Lower lobe of right lung (tissue), 2 donors: ENCODE data around the gene HEG1. TPM values are rescaled to one million over a fixed set of nuclear protein-coding genes. Genes with fewer than 3 reads are reported as not detected.

Experiments
- ATAC-seq, 2 donors: fragments of 200-7000 bp; cut with Tn5 transposase; one replicate each; pipeline ENCODE4 v1.9.1; 2020 to 2022; ENCODE audit warnings: mild to moderate bottlenecking in 2 of 2, moderate library complexity in 2 of 2
- DNase-seq: peaks from one replicate; pipeline ENCODE4 v3.0.0-alpha.2; 2020
- H3K27ac ChIP-seq: fragments of 200-600 bp; one replicate; pipeline ENCODE4 v1.8.0; 2022
- H3K27me3 ChIP-seq: fragments of 200-600 bp; one replicate; pipeline ENCODE4 v1.8.0; 2022; ENCODE audit warnings: low read depth
- H3K36me3 ChIP-seq: fragments of 200-600 bp; one replicate; pipeline ENCODE4 v1.8.0; 2022; ENCODE audit warnings: mild to moderate bottlenecking
- H3K4me1 ChIP-seq: fragments of 200-600 bp; one replicate; pipeline ENCODE4 v1.8.0; 2022
- H3K4me3 ChIP-seq: fragments of 200-600 bp; one replicate; pipeline ENCODE4 v1.8.0; 2022; ENCODE audit warnings: mild to moderate bottlenecking
- H3K9me3 ChIP-seq: fragments of 200-600 bp; one replicate; pipeline ENCODE4 v1.8.0; 2022
- intact Hi-C: fragments of 100-400 bp; cut with DNase I; formaldehyde crosslinking; loops from one replicate; pipeline ENCODE4 v1.11.0; 2022
- total RNA-seq: library from RNA; stranded (reverse); fragmentation: NEBNext Ultra II Directional; extraction: Animal tissue kit (Norgen Biotek cat#: 25700); gene quantifications from one replicate; pipeline ENCODE4 v1.2.1, GENCODE V29; 2021
- TF ChIP-seq, protein P1 (sequence below): fragments of 200-600 bp; IDR thresholded peaks from one replicate; pipeline ENCODE4 v1.8.0; 2022; ENCODE audit warnings: antibody characterized with exemption, mild to moderate bottlenecking
- donor health status: DM: no; HTN: yes; CAD: no; lungs with severe emphysema.

HEG1 gene
- total RNA-seq, 1 donor from 2014 or later = 157 TPM

DNA sequence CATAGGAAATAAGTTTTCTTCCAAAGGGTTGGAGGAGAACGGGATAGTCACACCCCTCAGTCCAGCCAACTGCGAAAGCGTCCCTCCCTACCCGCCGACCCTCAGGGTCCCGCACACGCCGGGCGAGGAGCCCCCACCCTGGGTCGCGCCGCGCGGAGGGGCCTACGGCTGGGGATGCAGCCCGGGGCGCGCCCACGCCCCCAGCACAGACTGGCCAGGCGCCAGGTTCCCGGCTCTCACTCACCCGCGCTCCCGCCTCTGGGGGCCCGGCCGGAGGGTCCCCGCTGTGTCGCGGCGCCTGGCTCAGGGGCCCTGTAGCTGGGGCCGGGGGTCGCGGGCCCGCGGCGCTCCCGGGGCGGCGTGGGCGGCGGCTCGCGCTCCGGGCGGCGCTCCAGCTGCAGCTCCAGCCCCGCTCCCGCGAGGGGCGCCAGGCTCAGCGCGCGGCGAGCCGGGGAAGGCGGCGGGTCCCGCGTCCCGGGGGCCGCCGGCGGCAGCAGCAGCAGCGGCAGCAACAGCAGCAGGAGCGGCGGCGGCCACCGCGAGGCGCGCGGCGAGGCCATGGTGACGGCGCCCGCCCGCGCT lies 375 bp downstream of the HEG1 start:
- DNase-seq (no peak), ATAC-seq (peak; percentile 2 to 7)
- TF ChIP-seq, protein P1, sequence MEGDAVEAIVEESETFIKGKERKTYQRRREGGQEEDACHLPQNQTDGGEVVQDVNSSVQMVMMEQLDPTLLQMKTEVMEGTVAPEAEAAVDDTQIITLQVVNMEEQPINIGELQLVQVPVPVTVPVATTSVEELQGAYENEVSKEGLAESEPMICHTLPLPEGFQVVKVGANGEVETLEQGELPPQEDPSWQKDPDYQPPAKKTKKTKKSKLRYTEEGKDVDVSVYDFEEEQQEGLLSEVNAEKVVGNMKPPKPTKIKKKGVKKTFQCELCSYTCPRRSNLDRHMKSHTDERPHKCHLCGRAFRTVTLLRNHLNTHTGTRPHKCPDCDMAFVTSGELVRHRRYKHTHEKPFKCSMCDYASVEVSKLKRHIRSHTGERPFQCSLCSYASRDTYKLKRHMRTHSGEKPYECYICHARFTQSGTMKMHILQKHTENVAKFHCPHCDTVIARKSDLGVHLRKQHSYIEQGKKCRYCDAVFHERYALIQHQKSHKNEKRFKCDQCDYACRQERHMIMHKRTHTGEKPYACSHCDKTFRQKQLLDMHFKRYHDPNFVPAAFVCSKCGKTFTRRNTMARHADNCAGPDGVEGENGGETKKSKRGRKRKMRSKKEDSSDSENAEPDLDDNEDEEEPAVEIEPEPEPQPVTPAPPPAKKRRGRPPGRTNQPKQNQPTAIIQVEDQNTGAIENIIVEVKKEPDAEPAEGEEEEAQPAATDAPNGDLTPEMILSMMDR = no peak
- Histone ChIP-seq H3K4me1 (peaks cover 66% of the 10 kb centered on the region), H3K9me3 (no peaks in the 10 kb centered on the region), H3K4me3 (peak overlapping the region; percentile 82), H3K27ac (peak overlapping the region; percentile 88), H3K27me3 (no peaks in the 10 kb centered on the region), H3K36me3 (no peaks in the 10 kb centered on the region)
- intact Hi-C loops = no loop called here

DNA sequence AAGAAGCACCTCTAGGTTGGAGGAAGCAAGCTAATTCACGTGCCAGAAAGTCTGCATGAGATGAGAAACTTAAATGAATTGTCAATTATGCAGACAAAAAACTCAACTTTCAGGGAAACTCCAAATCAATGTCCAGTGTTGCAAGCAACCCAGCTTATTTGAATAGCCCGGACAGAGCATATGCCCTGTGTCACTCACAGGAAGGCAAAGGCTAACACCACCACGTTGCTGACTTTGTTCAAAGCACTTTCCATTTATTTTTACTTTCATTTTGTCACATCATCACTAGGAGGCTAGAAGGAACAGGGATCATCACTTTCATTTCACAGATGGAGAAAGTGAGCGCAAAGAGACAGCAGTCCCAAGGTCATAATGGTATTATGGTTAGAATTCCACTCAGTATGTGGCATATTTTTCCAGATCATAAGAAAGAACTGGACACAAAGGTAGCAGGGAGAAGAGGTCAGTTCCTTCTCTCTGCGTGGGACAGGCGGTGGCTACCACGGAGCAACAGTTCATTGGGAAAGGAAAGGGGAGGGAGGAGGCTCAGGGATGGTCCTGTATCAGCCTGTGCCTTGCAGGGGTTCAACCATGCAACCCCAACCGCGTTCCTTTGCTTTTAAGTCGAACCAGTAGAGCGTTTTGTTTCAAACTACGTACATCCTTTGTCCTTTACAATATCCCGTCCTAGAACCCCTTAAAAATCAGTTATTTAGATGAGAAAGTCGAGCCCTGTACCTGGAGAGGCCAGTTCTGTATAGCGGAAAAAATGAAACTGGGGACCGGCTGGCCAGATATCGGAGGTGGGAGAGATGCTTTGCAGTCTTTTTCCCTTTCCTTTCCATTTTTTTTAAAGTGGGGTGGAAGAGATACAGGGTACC lies 1.1 kb downstream of the HEG1 start:
- Histone ChIP-seq H3K27ac (peak overlapping the region; percentile 88), H3K36me3 (peaks cover 7% of the 10 kb centered on the region), H3K4me1 (peaks cover 66% of the 10 kb centered on the region), H3K4me3 (peak overlapping the region; percentile 82), H3K9me3 (no peaks in the 10 kb centered on the region), H3K27me3 (no peaks in the 10 kb centered on the region)
- TF ChIP-seq, protein P1 = no peak
- ATAC-seq (peak; percentile 8 to 45), DNase-seq (no peak)
- intact Hi-C loops = no loop called here

DNA sequence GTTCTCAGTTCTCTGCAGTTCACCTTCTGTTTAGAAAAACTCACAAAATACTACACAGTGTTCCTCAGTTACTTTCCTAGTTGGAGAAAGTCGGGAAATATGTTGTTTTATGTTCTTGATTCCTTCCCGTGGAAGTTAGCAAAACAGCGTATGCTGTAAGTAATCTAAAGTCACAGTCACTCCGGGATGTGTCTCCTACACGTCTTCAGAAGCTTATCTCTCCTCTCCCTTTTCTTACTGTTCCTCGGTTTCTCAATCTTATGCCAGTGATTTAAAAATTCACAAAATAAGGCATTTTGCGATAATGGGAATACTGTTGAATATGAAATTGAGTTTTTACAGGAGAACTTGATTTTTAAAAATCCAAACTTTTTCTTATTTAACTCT lies 1.7 kb downstream of the HEG1 start:
- H3K36me3 ChIP-seq = peaks cover 7% of the 10 kb centered on the region
- H3K27me3 ChIP-seq = no peaks in the 10 kb centered on the region
- peaks cover 67% of the 10 kb centered on the region for H3K4me1 ChIP-seq
- DNase-seq (no peak), ATAC-seq (no peak)
- intact Hi-C loops = no loop called here
- H3K9me3 ChIP-seq = no peaks in the 10 kb centered on the region
- peak overlapping the region; percentile 82 for H3K4me3 ChIP-seq
- TF ChIP-seq, protein P1 = no peak
- H3K27ac ChIP-seq = peak overlapping the region; percentile 88

DNA sequence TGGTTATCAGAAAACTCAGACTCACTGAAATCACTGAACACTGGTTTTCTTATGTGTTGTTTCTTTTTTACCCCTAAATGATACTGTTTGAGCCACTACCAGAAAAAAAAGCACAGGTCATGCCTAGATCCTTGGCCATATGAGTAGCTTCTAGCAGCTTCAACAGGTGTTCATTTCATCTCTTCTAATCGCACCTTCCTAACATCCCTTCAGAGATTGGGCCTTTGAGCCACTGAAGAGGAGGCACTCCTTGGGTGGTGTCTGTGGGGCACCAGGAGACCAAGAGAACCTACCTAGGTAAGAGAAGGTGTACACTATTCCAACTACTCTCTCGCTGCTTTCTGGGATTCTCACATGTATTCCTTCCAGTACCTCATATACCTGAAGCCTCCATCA lies 2.5 kb downstream of the HEG1 start:
- no peaks in the 10 kb centered on the region for H3K27me3 ChIP-seq
- intact Hi-C loops = no loop called here
- peaks cover 75% of the 10 kb centered on the region for H3K4me1 ChIP-seq
- no peak for DNase-seq
- TF ChIP-seq, protein P1 = no peak
- H3K9me3 ChIP-seq = no peaks in the 10 kb centered on the region
- peak overlapping the region; percentile 88 for H3K27ac ChIP-seq
- peaks cover 7% of the 10 kb centered on the region for H3K36me3 ChIP-seq
- ATAC-seq = no peak
- H3K4me3 ChIP-seq = peak overlapping the region; percentile 82

DNA sequence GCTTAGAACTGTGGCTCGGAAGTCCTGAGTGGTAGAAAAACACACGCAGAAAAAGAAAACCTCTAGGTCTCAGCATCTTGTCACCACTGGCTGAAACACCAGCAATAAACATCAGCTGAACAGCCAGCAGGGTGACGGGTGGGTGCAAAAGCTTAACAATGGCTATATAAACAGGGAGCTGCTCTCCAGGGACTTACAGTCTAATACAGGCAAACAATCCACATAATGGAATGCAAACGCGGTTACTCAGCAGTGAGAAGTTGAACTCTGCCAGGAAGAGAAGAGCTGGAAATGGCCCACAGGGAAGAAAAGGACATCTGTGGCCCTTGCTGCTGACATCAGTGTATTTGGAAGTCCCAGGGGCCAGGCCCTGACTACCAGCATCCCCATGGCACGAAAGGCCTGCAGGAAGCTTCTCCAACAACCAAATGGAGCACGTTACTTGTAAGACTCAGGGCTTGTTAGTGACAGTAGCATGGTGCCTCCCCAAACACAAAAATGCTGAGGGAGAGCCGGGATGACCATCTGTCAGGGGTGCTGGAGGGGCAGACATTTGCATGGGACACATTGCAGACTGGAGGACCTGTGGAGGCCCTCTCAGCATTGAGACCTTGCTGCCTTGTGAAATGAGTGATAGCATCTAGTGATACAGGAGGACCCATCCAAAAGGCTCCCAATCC lies 3.0 kb downstream of the HEG1 start:
- Histone ChIP-seq H3K9me3 (no peaks in the 10 kb centered on the region), H3K4me1 (peaks cover 79% of the 10 kb centered on the region), H3K36me3 (peaks cover 7% of the 10 kb centered on the region), H3K27me3 (no peaks in the 10 kb centered on the region), H3K27ac (peak overlapping the region; percentile 88), H3K4me3 (peak overlapping the region; percentile 82)
- intact Hi-C loops = no loop called here
- ATAC-seq = no peak
- TF ChIP-seq, protein P1 = no peak
- no peak for DNase-seq
